MCF 10A (cell line): ENCODE measurements around the gene SLC30A1. TPM values are rescaled to one million over a fixed set of nuclear protein-coding genes. Genes with fewer than 3 reads are reported as not detected.

ENCODE experiments used
- BruUV-seq: library from RNA; stranded (reverse); fragments of 400-500 nt; replicated peaks from 2 replicates; lab custom pipeline; 2021; lab: Mats Ljungman, UMichigan
- CTCF ChIA-PET: fragments of 300-600 bp; sonication (Branson Sonifier 250); formaldehyde crosslinking; extraction: SDS; loops from one replicate; lab custom pipeline; 2021; ENCODE audit warnings: antibody characterized with exemption, inconsistent platforms; lab: Yijun Ruan, JAX
- POLR2A ChIA-PET: fragments of 300-600, 350-650 bp; sonication (Branson Sonifier 250); formaldehyde crosslinking; extraction: SDS; loops from one replicate; lab custom pipeline; 2020; ENCODE audit warnings: antibody characterized with exemption, inconsistent platforms; lab: Yijun Ruan, JAX
- DNase-seq: peaks from one replicate; pipeline ENCODE4 v3.0.0-alpha.2; 2018; ENCODE audit not compliant: unreplicated experiment
- H3K27ac Mint-ChIP-seq: one replicate; pipeline ENCODE4 v1.8.0; 2022; ENCODE audit warnings: mild to moderate bottlenecking, low read depth, mixed read lengths; ENCODE audit not compliant: unreplicated experiment
- H3K27me3 Mint-ChIP-seq: one replicate; pipeline ENCODE4 v1.8.0; 2022; ENCODE audit warnings: mixed read lengths; ENCODE audit not compliant: insufficient read depth, unreplicated experiment
- H3K36me3 Mint-ChIP-seq: one replicate; pipeline ENCODE4 v1.8.0; 2022; ENCODE audit warnings: mild to moderate bottlenecking, moderate library complexity, mixed read lengths; ENCODE audit not compliant: insufficient read depth, unreplicated experiment
- H3K4me1 Mint-ChIP-seq: one replicate; pipeline ENCODE4 v1.8.0; 2022; ENCODE audit warnings: mixed read lengths; ENCODE audit not compliant: insufficient read depth, unreplicated experiment
- H3K4me3 Mint-ChIP-seq: one replicate; pipeline ENCODE4 v1.8.0; 2022; ENCODE audit warnings: mild to moderate bottlenecking, moderate library complexity, mixed read lengths; ENCODE audit not compliant: unreplicated experiment
- H3K9me3 Mint-ChIP-seq: one replicate; pipeline ENCODE4 v1.8.0; 2022; ENCODE audit warnings: mixed read lengths; ENCODE audit not compliant: unreplicated experiment
- intact Hi-C: fragments of 100-400 bp; cut with micrococcal nuclease; formaldehyde crosslinking; loops from 2 replicates; pipeline ENCODE4 v1.14.1; 2022
- total RNA-seq: library from RNA; stranded (reverse); gene quantifications from 2 replicates; pipeline ENCODE4 v1.2.3, GENCODE V29; 2022
- TF ChIP-seq, protein P1 (sequence below): fragments of 200-600 bp; IDR thresholded peaks from one replicate; pipeline ENCODE4 v1.8.0; 2022; ENCODE audit warnings: antibody characterized with exemption, mild to moderate bottlenecking; ENCODE audit not compliant: unreplicated experiment

Gene SLC30A1
- total RNA-seq, 1 experiment from 2014 or later, result 94.1 TPM

DNA sequence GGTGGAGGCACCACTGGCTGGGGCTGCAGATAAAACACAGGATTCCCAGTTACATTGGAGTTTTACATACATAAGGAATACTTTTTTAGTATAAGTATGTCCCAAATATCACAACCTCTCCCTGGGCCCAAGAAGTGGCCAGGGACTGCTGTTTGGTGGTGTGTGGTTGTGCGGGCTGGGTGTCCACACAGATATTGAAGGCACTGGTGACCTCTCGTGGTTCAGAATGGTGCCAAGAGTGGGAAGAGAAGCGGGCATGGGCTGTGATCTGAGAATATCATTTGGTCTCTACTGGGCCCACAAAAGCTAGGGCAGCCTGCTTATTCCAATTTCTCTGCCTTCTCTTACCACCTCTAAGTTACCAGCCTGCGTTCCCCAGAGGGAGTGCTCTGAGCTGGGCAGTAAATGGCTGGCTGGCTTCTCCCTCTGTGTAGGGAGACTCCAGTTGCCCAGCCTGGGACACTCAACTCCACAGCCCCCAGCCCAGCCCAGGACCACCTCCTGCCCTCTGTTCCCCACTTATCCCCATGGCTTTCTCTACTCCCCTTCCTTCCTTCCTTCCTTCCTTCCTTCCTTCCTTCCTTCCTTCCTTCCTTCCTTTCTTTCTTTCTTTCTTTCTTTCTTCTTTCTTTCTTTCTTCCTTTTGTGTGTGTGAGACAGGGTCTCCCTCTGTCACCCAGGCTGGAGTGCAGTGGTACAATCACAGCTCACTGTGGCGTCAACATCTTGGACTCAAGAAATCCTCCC lies 44.2 kb downstream of the SLC30A1 start:
- peaks cover 30% of the 10 kb centered on the region for H3K4me1 Mint-ChIP-seq
- no peak overlapping the region for H3K27ac Mint-ChIP-seq
- H3K27me3 Mint-ChIP-seq, result no peaks in the 10 kb centered on the region
- DNase-seq, result no peak
- TF ChIP-seq, protein P1, sequence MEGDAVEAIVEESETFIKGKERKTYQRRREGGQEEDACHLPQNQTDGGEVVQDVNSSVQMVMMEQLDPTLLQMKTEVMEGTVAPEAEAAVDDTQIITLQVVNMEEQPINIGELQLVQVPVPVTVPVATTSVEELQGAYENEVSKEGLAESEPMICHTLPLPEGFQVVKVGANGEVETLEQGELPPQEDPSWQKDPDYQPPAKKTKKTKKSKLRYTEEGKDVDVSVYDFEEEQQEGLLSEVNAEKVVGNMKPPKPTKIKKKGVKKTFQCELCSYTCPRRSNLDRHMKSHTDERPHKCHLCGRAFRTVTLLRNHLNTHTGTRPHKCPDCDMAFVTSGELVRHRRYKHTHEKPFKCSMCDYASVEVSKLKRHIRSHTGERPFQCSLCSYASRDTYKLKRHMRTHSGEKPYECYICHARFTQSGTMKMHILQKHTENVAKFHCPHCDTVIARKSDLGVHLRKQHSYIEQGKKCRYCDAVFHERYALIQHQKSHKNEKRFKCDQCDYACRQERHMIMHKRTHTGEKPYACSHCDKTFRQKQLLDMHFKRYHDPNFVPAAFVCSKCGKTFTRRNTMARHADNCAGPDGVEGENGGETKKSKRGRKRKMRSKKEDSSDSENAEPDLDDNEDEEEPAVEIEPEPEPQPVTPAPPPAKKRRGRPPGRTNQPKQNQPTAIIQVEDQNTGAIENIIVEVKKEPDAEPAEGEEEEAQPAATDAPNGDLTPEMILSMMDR, result no peak
- intact Hi-C loops, result no loop called here
- POLR2A ChIA-PET, result no interaction called here
- H3K9me3 Mint-ChIP-seq, result no peaks in the 10 kb centered on the region
- BruUV-seq, result no TSS peak
- no peaks in the 10 kb centered on the region for H3K36me3 Mint-ChIP-seq
- CTCF ChIA-PET, result interaction anchor here (0.6 to 1.9 kb wide), 4 partner anchors 20 to 171 kb away, joined by 3 to 6 read pairs (median 4); no protein-coding TSS in a partner anchor
- no peak overlapping the region for H3K4me3 Mint-ChIP-seq

DNA sequence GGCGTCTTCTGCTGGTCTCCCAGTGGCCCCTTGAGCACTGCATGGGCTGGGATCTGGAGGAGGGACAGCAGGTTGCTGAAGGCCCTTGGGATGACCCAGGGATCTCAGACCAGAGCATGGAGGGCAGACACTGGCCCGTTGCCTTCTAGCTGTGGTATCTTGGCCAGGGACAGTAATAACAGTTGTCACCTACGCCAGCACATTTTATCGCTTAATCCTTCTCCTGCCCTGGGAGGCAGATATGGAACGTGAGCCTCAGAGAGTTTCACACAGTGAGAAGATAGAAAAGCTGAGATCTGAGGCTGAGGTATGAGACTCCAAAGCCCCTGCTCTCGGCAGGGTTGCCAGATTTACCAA lies 46.9 kb downstream of the SLC30A1 start:
- CTCF ChIA-PET, result interaction anchor here (0.6 to 11.5 kb wide), 10 partner anchors 10 to 1052 kb away, joined by 3 to 149 read pairs (median 3); no protein-coding TSS in a partner anchor

DNA sequence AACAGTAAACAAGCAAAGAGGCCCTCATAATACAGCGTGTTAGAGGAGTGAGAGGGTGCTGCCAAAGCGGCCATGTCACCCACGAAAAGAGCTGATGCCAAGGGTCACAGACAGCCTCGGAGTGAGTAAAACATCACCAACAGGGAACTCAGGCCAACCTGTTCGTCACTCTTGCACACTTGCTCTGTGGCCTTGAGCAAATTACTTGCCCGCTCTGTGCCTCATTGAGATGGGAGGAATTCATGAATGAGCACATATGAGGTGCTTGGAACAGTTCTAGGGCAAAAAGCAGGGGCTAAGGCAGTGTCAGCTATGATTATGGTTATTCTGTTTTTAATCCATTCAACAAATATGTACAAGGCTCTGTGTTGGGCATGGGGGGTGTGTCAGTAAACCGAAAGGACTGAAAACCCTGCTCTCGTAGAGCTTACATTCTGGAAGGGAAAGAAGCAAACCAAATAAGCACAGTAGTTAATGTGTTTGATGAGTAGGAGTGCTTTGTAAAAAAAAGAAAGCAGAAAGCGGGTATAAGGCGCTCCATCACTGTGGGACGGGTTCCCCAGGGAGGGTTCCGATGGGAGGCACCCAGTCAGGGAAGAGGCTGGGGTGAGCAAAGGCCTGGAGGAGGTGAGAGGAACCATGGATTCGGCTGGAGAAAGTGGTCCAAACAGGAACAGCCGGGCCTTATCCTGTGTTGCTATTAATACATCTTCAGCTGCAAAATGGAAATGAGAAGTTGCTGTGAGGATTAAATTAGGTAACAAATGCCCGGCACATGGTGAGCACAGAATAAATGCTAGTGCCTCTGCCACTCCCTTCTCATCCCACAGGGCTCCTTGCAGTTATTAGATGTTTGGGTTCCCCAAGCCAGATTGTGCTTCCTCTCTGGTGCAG lies 47.5 kb downstream of the SLC30A1 start:
- intact Hi-C loops, result no loop called here
- Mint-ChIP-seq H3K36me3 (no peaks in the 10 kb centered on the region), H3K27ac (no peak overlapping the region), H3K9me3 (no peaks in the 10 kb centered on the region), H3K27me3 (no peaks in the 10 kb centered on the region), H3K4me1 (peaks cover 39% of the 10 kb centered on the region), H3K4me3 (no peak overlapping the region)
- TF ChIP-seq, protein P1, result no peak
- ChIA-PET CTCF (interaction anchor here (0.6 to 11.5 kb wide), 11 partner anchors 10 to 1052 kb away, joined by 3 to 149 read pairs (median 4); no protein-coding TSS in a partner anchor), POLR2A (interaction anchor here (0.6 to 1.4 kb wide), 5 partner anchors 9 to 636 kb away, joined by 3 to 5 read pairs (median 3); no protein-coding TSS in a partner anchor)
- BruUV-seq, result no TSS peak
- no peak for DNase-seq

More for the DNA sequence above, 46.9 kb downstream of the SLC30A1 start:
- no peak for DNase-seq
- intact Hi-C loops, result no loop called here
- Mint-ChIP-seq H3K4me3 (no peak overlapping the region), H3K4me1 (peaks cover 38% of the 10 kb centered on the region), H3K9me3 (no peaks in the 10 kb centered on the region), H3K27ac (no peak overlapping the region), H3K27me3 (no peaks in the 10 kb centered on the region), H3K36me3 (no peaks in the 10 kb centered on the region)
- POLR2A ChIA-PET, result interaction anchor here (0.7 to 1.4 kb wide), 2 partner anchors 17 to 636 kb away, joined by 3 to 4 read pairs; no protein-coding TSS in a partner anchor
- TF ChIP-seq, protein P1, result no peak
- BruUV-seq, result no TSS peak
